Ammon's horn (tissue), 1 donor: ENCODE results near the gene RPS6KC1.
"Not testable (repeated sequence)": the region's sequence is repeated elsewhere in the genome, so short reads cannot be mapped to it uniquely, and the experiment has no call there.

Experiments
- DNase-seq: peaks from one replicate; pipeline ENCODE4 v3.0.0-alpha.2; 2016; ENCODE audit warnings: low spot score

Gene RPS6KC1

DNA sequence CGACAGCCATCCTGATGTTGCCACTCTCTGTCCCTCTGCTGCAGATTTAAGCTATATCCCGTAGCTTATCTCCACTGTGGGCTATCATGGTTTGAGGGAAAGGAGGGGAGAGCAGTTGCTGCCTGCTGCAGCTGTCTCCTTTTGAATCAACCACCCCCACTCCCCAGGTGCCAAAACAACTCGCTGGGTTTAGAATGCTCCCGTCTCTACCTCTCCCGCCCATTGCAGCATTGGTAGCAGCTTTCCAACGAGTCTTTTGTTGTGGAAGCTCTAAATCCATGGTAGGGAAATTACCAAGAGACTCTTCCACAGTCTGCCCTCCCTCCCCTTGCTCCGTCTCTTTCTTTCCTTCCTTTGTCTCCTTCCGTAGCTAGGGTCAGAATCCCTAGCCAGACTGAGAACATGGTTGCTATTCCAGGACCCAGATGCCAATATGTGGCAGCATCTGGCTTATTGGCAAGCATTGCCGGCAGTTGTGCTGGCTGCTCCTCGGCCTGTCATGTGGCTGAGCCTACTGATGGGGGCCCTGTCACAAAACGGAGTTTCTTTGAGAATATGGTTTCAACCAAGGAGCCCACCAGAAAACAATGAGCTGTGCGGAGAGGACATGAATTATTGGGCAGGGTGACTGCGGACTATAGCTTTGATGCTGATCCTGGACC is 230.7 kb downstream of the RPS6KC1 start:
- DNase-seq, result peak; percentile 20

- DNase-seq, result no peak
These were observed 233.6 kb downstream of the RPS6KC1 start for GRCh38 chr1:213284626-213285025.

GRCh38 chr1:213286235-213286634 is 235.2 kb downstream of the RPS6KC1 start:
- DNase-seq, result no peak

- no peak for DNase-seq
These were observed 236.9 kb downstream of the RPS6KC1 start for GRCh38 chr1:213287987-213288386.

DNA sequence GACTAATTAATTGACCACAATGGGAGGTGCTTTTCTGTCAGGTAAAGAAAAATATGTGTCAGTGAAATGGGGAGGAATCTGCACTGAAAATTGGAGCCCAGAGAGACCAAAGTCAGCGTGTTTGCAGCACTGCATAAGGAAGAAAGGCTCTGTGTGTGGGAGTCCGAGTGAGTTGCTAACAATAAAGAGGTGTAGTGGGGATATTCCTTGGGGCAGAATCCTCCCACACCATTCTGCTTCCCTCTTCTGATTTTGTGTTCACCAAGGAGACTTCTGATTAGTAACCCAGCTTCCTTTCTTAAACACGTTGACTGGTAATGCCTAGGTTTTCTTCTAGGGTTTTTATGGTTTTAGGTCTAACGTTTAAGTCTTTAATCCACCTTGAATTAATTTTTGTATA is 240.5 kb downstream of the RPS6KC1 start:
- DNase-seq, result no peak

DNA sequence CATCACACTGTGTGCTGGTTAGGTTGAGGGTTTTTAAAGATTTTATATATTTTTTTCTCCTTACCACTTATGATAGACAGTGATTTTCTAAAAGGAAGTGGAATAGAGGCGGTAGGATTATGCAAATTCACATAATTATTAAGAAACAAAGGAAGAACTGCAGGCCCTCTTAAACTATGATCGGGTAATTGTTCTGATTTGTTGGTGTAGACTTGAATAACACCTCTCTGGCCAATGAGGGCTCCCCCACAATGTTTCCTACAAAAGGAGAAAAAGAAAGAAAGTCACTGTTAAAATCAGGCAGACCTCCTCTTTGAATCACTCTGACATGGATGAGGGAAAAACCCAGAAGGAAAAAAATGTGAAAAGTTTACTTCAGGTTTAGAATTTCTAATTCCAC is 241.6 kb downstream of the RPS6KC1 start:
- no peak for DNase-seq

DNA sequence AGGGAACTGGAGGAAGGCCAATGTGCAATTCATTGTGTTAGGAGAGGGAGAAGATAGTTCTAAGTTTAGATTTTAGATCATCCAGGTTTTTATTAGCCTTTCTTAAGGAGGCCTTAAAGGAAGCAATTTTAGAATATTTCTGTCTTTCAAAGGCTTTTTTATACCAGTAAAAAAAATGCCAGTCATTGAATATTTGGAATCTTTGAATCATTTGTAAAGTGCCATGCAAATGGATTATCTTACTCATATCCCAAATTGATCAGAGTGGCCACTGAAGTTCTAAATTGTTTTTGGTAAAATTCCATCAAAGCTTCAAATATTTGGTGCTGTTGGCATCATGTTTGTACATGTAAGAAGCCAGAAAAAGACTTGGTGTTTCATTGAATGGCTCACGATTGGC is 244.8 kb downstream of the RPS6KC1 start:
- DNase-seq, result no peak

GRCh38 chr1:213296558-213296957 is 245.5 kb downstream of the RPS6KC1 start:
- no peak for DNase-seq

DNA sequence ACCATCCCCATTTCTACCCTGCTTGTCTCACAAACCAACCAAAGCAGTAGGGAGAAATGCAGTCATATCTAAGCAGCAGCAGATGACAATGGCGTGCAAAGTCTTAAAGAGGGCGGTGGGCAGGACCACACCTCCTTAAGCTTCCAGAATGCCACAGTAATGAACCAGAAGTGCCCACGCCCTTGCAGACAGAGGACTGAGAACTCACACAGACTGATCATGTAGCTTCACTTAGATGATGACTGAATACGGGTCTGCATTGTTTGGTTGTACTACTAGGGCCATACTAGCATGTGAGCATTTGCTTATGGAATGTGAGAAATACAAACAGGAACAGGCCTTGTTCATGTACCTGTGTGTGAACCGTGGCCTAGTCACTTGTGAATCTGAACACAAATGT is 246.0 kb downstream of the RPS6KC1 start:
- DNase-seq, result no peak

- no peak for DNase-seq
These were observed 249.4 kb downstream of the RPS6KC1 start for GRCh38 chr1:213300433-213300832.

- DNase-seq, result not testable (repeated sequence)
These were observed 250.5 kb downstream of the RPS6KC1 start for GRCh38 chr1:213301524-213301923.

- DNase-seq, result no peak
These were observed 252.2 kb downstream of the RPS6KC1 start for GRCh38 chr1:213303286-213303685.

DNA sequence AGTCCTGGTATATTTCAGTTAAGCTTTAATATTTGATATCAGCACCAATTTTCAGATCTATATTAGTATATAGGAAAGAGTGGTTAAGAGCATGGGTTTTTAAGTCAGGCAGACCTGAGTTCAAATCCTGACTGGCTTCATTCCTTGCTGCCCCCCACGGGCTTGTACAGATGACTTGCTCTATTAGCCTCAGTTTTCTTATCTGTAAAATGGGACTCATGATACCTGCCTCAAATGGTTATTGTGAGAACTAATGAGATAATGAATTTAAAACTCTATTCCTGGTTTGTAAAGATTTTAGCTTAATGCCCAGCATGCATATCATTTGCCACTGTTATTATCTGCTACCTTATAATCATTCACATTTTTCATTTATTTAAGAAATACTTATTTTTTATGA is 264.5 kb downstream of the RPS6KC1 start:
- DNase-seq, result no peak

DNA sequence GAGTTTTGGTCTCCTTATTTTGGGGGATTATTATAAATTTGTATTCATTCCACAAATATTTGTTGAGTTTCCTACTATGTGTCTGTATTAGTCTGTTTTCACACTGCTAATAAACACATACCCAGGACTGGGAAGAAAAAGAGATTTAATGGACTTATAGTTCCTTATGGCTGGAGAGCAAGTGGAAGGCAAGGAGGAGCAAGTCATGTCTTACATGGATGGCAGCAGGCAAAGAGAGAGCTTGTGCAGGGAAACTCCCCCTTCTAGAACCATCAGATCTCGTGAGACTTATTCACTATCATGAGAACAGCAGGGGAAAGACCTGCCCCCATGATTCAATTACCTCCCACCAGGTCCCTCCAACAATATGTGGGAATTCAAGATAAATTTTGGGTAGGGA is 267.4 kb downstream of the RPS6KC1 start:
- not testable (repeated sequence) for DNase-seq

- DNase-seq, result no peak
These were observed 269.3 kb downstream of the RPS6KC1 start for GRCh38 chr1:213320191-213320870.
